HTR-8/SVneo (cell line): ENCODE data around the gene PDE1C.
A peak's percentile ranks its signal among the peaks of the same experiment; 100 is the strongest.
"Not testable (repeated sequence)": the region's sequence is repeated elsewhere in the genome, so short reads cannot be mapped to it uniquely, and the experiment has no call there.

ENCODE experiments used
- DNase-seq: peaks from one replicate; pipeline ENCODE4 v3.0.0; 2011; ENCODE audit warnings: low spot score, mixed read lengths; ENCODE audit not compliant: insufficient read length
- FAIRE-seq: peaks from 2 replicates; lab custom pipeline; 2011; peaks lifted over from hg19 to GRCh38; lab: Jason Lieb, UNC

PDE1C gene

GRCh38 chr7:32013471-32013870 lies 56.7 kb downstream of the PDE1C start:
- DNase-seq, FAIRE-seq: not testable (repeated sequence)

GRCh38 chr7:32005577-32005976 lies 64.6 kb downstream of the PDE1C start:
- FAIRE-seq (no peak), DNase-seq (no peak)

GRCh38 chr7:32001948-32002347 lies 68.3 kb downstream of the PDE1C start:
- no peak for FAIRE-seq
- no peak for DNase-seq

GRCh38 chr7:31997423-31997822 lies 72.8 kb downstream of the PDE1C start:
- no peak for FAIRE-seq

GRCh38 chr7:31995134-31995533 lies 75.1 kb downstream of the PDE1C start:
- no peak for DNase-seq

More at GRCh38 chr7:31997423-31997822, 72.8 kb downstream of the PDE1C start:
- no peak for DNase-seq

GRCh38 chr7:31991846-31992245 lies 78.4 kb downstream of the PDE1C start:
- no peak for DNase-seq
- FAIRE-seq: no peak

More at GRCh38 chr7:31995134-31995533, 75.1 kb downstream of the PDE1C start:
- FAIRE-seq: no peak

GRCh38 chr7:31991406-31991805 lies 78.8 kb downstream of the PDE1C start:
- DNase-seq (no peak), FAIRE-seq (no peak)

GRCh38 chr7:31986878-31987518 lies 83.2 kb downstream of the PDE1C start:
- DNase-seq (peak; percentile 19), FAIRE-seq (peak; percentile 36)

GRCh38 chr7:31982962-31983361 lies 87.2 kb downstream of the PDE1C start:
- DNase-seq (no peak), FAIRE-seq (no peak)

GRCh38 chr7:31981874-31982390 lies 88.3 kb downstream of the PDE1C start:
- FAIRE-seq (no peak), DNase-seq (no peak)

GRCh38 chr7:31979690-31980330 lies 90.4 kb downstream of the PDE1C start:
- FAIRE-seq: no peak

GRCh38 chr7:31975546-31975945 lies 94.7 kb downstream of the PDE1C start:
- DNase-seq (no peak), FAIRE-seq (no peak)

More at GRCh38 chr7:31979690-31980330, 90.4 kb downstream of the PDE1C start:
- no peak for DNase-seq

- FAIRE-seq: no peak
- DNase-seq: no peak
These were observed 95.9 kb downstream of the PDE1C start for GRCh38 chr7:31974351-31974750.

- DNase-seq (no peak), FAIRE-seq (no peak)
These were observed 99.0 kb downstream of the PDE1C start for GRCh38 chr7:31971049-31971667.

GRCh38 chr7:31970501-31970900 lies 99.7 kb downstream of the PDE1C start:
- no peak for FAIRE-seq
- DNase-seq: no peak

GRCh38 chr7:31963569-31964175 lies 106.5 kb downstream of the PDE1C start:
- FAIRE-seq (no peak), DNase-seq (no peak)

- DNase-seq (no peak), FAIRE-seq (no peak)
These were observed 108.0 kb downstream of the PDE1C start for GRCh38 chr7:31962246-31962645.

- no peak for FAIRE-seq
- no peak for DNase-seq
These were observed 112.0 kb downstream of the PDE1C start for GRCh38 chr7:31958226-31958625.

- FAIRE-seq (no peak), DNase-seq (no peak)
These were observed 112.5 kb downstream of the PDE1C start for GRCh38 chr7:31957756-31958155.

GRCh38 chr7:31957090-31957720 lies 113.0 kb downstream of the PDE1C start:
- DNase-seq (no peak), FAIRE-seq (no peak)
